ENCODE data around the gene NWD2. TPM values are rescaled to one million over a fixed set of nuclear protein-coding genes. Genes with fewer than 3 reads are reported as not detected.

NWD2 gene
- polyA plus RNA-seq, 2 of the 4 experiments (the other 2 are of a cell fraction), result not detected

DNA sequence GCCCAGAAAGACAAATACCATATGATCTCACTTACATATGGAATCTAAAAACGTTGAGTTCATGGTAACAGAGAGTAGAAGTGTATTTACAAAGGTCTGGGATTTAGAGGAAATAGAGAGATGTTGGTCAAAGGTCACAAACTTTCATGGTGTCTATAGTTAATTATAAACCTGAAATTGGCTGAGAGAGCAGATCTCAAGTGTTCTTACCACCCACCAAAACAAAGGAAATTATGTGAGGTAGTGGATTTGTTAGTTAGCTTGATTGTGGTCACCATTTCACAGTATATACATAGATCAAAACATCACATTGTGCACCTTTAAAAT is 186.8 kb downstream of the NWD2 start:
- H3K9me3 ChIP-seq, result no peaks in the 10 kb centered on the region
- peak overlapping the region; percentile 61 for H3K4me2 ChIP-seq
- peak in 1 of 2 experiments; percentile 14 for DNase-seq (ENCODE audit: low read depth in 1 of 2, low spot score in 1 of 2)
- TF ChIP-seq HDAC2 (IDR thresholded peaks at IDR 0.05), result no peak
- no peak for TF ChIP-seq CHD2 (IDR thresholded peaks at IDR 0.05; ENCODE audit: low read length, partially characterized antibody)
- TF ChIP-seq, protein P1, sequence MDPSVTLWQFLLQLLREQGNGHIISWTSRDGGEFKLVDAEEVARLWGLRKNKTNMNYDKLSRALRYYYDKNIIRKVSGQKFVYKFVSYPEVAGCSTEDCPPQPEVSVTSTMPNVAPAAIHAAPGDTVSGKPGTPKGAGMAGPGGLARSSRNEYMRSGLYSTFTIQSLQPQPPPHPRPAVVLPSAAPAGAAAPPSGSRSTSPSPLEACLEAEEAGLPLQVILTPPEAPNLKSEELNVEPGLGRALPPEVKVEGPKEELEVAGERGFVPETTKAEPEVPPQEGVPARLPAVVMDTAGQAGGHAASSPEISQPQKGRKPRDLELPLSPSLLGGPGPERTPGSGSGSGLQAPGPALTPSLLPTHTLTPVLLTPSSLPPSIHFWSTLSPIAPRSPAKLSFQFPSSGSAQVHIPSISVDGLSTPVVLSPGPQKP (IDR thresholded peaks at IDR 0.05; ENCODE audit: low read depth, low read length), result no peak
- no peak for TF ChIP-seq NFE2L2 (conservative IDR thresholded peaks at IDR 0.05; ENCODE audit: low read length)
- TF ChIP-seq ZSCAN20 (CRISPR knock-in tag; IDR thresholded peaks at IDR 0.05), result no peak
- TF ChIP-seq CEBPB (IDR thresholded peaks at IDR 0.05), result no peak
- TF ChIP-seq RNF2 (IDR thresholded peaks at IDR 0.05; ENCODE audit: borderline replicate concordance, low read depth), result no peak
- no peak for TF ChIP-seq RARB (CRISPR knock-in tag; IDR thresholded peaks at IDR 0.05)
- TF ChIP-seq TP53 (CRISPR knock-in tag; IDR thresholded peaks at IDR 0.05), result no peak
- no peak for TF ChIP-seq KDM1A (IDR thresholded peaks at IDR 0.05; ENCODE audit: low read depth)
- TF ChIP-seq, protein P2, sequence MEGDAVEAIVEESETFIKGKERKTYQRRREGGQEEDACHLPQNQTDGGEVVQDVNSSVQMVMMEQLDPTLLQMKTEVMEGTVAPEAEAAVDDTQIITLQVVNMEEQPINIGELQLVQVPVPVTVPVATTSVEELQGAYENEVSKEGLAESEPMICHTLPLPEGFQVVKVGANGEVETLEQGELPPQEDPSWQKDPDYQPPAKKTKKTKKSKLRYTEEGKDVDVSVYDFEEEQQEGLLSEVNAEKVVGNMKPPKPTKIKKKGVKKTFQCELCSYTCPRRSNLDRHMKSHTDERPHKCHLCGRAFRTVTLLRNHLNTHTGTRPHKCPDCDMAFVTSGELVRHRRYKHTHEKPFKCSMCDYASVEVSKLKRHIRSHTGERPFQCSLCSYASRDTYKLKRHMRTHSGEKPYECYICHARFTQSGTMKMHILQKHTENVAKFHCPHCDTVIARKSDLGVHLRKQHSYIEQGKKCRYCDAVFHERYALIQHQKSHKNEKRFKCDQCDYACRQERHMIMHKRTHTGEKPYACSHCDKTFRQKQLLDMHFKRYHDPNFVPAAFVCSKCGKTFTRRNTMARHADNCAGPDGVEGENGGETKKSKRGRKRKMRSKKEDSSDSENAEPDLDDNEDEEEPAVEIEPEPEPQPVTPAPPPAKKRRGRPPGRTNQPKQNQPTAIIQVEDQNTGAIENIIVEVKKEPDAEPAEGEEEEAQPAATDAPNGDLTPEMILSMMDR (IDR thresholded peaks at IDR 0.05), result no peak
- no peak for TF ChIP-seq CBX2 (IDR thresholded peaks at IDR 0.05; ENCODE audit: borderline replicate concordance, low read depth)
- TF ChIP-seq EP300 (IDR thresholded peaks at IDR 0.05), result no peak
- TF ChIP-seq, protein P3, sequence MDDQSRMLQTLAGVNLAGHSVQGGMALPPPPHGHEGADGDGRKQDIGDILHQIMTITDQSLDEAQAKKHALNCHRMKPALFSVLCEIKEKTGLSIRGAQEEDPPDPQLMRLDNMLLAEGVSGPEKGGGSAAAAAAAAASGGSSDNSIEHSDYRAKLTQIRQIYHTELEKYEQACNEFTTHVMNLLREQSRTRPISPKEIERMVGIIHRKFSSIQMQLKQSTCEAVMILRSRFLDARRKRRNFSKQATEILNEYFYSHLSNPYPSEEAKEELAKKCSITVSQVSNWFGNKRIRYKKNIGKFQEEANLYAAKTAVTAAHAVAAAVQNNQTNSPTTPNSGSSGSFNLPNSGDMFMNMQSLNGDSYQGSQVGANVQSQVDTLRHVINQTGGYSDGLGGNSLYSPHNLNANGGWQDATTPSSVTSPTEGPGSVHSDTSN (IDR thresholded peaks at IDR 0.05), result no peak
- TF ChIP-seq, protein P4, sequence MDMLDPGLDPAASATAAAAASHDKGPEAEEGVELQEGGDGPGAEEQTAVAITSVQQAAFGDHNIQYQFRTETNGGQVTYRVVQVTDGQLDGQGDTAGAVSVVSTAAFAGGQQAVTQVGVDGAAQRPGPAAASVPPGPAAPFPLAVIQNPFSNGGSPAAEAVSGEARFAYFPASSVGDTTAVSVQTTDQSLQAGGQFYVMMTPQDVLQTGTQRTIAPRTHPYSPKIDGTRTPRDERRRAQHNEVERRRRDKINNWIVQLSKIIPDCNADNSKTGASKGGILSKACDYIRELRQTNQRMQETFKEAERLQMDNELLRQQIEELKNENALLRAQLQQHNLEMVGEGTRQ (IDR thresholded peaks at IDR 0.05), result no peak
- no peak for TF ChIP-seq GATA3 (IDR thresholded peaks at IDR 0.05; ENCODE audit: borderline replicate concordance)
- TF ChIP-seq HOXB13 (CRISPR knock-in tag; IDR thresholded peaks at IDR 0.05; ENCODE audit: low read depth), result no peak
- TF ChIP-seq FOXS1 (CRISPR knock-in tag; IDR thresholded peaks at IDR 0.05), result no peak
- no peak; a peak in 1 of 6 replicates for ATAC-seq
- ChIA-PET CTCF (no interaction called here), POLR2A (no interaction called here)
- no peak for FAIRE-seq
- no peak overlapping the region for H3K4me3 ChIP-seq
- peaks cover 18% of the 10 kb centered on the region for H3K4me1 ChIP-seq
- WGBS (ENCODE audit: missing lambda C conversion rate), result 4% methylated on average over 1 of the region's 1 CpG
- no peak overlapping the region for H3K27ac ChIP-seq

DNA sequence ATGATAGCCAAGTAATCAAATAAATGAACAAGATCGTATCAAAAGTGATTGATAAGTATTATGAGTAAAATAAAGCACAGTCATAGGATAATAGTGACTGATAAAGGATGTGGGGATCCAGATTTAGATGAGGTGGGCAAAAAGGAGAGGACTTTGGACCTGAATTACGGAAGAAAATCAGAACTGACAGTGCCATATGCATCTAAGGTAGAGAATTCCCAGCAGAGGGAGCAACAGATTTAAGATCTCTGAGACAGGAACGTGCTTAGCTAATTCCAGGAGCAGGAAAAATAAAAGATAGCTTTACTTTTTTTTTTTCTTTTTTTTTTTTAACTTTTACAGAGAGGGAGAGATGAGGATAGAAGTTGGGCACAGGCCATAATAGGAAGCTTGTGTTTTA is 189.9 kb downstream of the NWD2 start:
- no peak for FAIRE-seq
- Histone ChIP-seq H3K4me1 (peaks cover 18% of the 10 kb centered on the region), H3K9me3 (no peaks in the 10 kb centered on the region), H3K4me3 (no peak overlapping the region), H3K27ac (no peak overlapping the region), H3K4me2 (no peak overlapping the region)
- no peak for ATAC-seq
- DNase-seq (ENCODE audit: low read depth in 1 of 2, low spot score in 1 of 2), result peak in 1 of 2 experiments; percentile 6
- POLR2A ChIA-PET, result no interaction called here
- CTCF ChIA-PET, result interaction anchor here (0.7 to 2.0 kb wide), 9 partner anchors 8 to 945 kb away, joined by 3 to 4 read pairs (median 4); a partner anchor contains a TSS
- TF ChIP-seq HEYL (CRISPR knock-in tag; IDR thresholded peaks at IDR 0.05) (no peak), TFCP2L1 (CRISPR knock-in tag; IDR thresholded peaks at IDR 0.05) (no peak), ZNF302 (CRISPR knock-in tag; IDR thresholded peaks at IDR 0.05) (no peak), HOXB13 (CRISPR knock-in tag; IDR thresholded peaks at IDR 0.05; ENCODE audit: low read depth) (no peak), RAD21 (conservative IDR thresholded peaks at IDR 0.05 in 1 of 2, IDR thresholded peaks at IDR 0.05 in 1 of 2) (0 out of 5 replicates have a peak, but pooled peaks of 1 of the 2 experiments have one; percentile 12), FOSB (CRISPR knock-in tag; IDR thresholded peaks at IDR 0.05) (no peak), NPAS2 (CRISPR knock-in tag; IDR thresholded peaks at IDR 0.05; ENCODE audit: borderline replicate concordance) (no peak), JUNB (IDR thresholded peaks at IDR 0.05) (no peak)
- TF ChIP-seq, protein P4 (IDR thresholded peaks at IDR 0.05), result no peak
- TF ChIP-seq, protein P2 (IDR thresholded peaks at IDR 0.05), result peak; percentile 17; the same call in 1 of the 3 replicates
- WGBS (ENCODE audit: missing lambda C conversion rate), result 26% methylated on average over 3 of the region's 3 CpGs

Measured in A549 (cell line).